Measurements from ENCODE around the gene RGL2. TPM values are rescaled to one million over a fixed set of nuclear protein-coding genes. Genes with fewer than 3 reads are reported as not detected.

RGL2 gene
- total and polyA plus RNA-seq, 2 of the 13 experiments (the other 11 are each of a cell fraction or from before 2014, with no cell fraction given) = 22.9 to 47.4 TPM

DNA sequence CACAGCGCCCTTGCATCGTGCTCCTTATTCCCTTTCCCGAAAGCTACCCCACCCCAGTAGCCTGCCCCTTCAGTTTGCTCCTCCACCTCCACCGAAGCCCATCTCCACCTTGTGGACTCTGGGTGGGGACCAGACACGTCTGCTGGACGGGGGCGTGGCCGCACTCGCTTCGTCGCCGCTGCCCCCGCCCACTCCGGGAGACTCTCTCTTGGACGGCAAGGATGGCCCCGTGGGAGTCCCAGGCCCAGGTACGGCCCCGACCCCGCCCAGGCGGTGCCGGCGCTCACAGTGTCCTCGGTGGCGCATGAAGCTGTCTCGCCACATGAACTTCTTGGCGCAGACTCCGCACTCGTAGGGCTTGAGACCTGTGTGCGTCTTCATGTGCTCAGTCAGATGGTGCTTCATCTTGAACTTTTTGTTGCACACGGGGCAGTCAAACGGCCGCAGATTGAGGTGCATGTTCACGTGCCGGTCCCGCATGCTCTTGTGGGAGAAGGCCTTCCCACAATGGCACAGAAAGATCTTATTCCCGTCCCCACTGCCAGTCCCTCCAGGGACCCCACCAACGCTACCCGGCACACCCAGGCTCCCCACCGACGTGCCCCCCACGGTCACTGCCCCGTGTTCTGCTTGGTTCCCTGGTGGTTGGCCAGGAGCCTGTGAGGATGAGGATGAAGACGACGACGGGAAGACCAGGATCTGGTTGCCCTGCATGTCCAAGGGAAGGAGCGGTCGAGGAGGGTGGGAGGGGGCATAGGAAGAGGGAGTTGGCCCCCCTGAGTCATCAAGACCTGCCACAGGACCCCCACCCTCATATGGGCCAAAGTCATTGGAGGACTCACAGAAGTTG is 16.4 kb upstream of the RGL2 start:
- in situ Hi-C loops (cut with HindIII; ENCODE audit: extremely low pct_ligation_motif_present, low pct_unique_long_range_greater_than_20kb) = no loop called here
- Histone ChIP-seq H2AFZ (ENCODE audit: low read length) (no peak overlapping the region), H3K4me2 (ENCODE audit: low read depth, low read length) (0 out of 2 replicates have a peak overlapping the region, but pooled peaks have one; percentile 94), H3K36me3 (replicated peaks in 1 of 2; ENCODE audit: control insufficient read depth in 1 of 2, insufficient read depth in 2 of 2, low read length in 2 of 2) (peaks cover 5 to 17% of the 10 kb centered on the region in 2 experiments), H3K9me3 (ENCODE audit: low read length) (no peaks in the 10 kb centered on the region), H3K4me1 (ENCODE audit: insufficient read depth, low read length) (peaks cover 44% of the 10 kb centered on the region), H3K27ac (ENCODE audit: extremely low read length, insufficient read depth, low read length) (peak overlapping the region; percentile 83), H3K79me2 (ENCODE audit: insufficient read depth, low read length) (peaks cover 20% of the 10 kb centered on the region), H3K27me3 (ENCODE audit: control insufficient read depth in 1 of 2, insufficient read depth in 2 of 2, low read length in 2 of 2) (no peaks in the 10 kb centered on the region; a peak in 1 of 5 replicates), H3K4me3 (replicated peaks in 1 of 3; ENCODE audit: insufficient read depth in 1 of 3, low read depth in 2 of 3, low read length in 3 of 3) (peak overlapping the region in 1 of 3 experiments; percentile 98; a peak in 2 of 6 replicates), H3K9ac (ENCODE audit: insufficient read depth, low read depth, low read length) (no peak overlapping the region), H4K20me1 (ENCODE audit: insufficient read depth, low read length) (peaks cover 3% of the 10 kb centered on the region; the same call in 1 of the 2 replicates)
- no TSS peak for BruUV-seq (replicated peaks)
- intact Hi-C loops (cut with micrococcal nuclease; ENCODE audit: unreplicated experiment) = loop anchor here (5.0 kb wide), 1 partner anchor 43 kb away; the partner anchor contains the start of genes RPS18 and VPS52
- 92% methylated on average over 47 of the region's 47 CpGs for WGBS (ENCODE audit: low lambda C conversion rate)
- ATAC-seq (no peak), DNase-seq (ENCODE audit: low spot score) (no peak), FAIRE-seq (no peak)
- ChIA-PET CTCF (ENCODE audit: low intra/inter-chr PET ratio, low total read pairs) (no interaction called here), POLR2A (no interaction called here)
- TF ChIP-seq POLR2AphosphoS2 (IDR thresholded peaks at IDR 0.05; ENCODE audit: low read depth, low read length) (no peak), ZNF501 (CRISPR knock-in tag; IDR thresholded peaks at IDR 0.05) (0 out of 2 replicates have a peak, but pooled peaks have one; percentile 38), ATF1 (CRISPR knock-in tag; IDR thresholded peaks at IDR 0.05) (no peak), ZBTB38 (CRISPR knock-in tag; IDR thresholded peaks at IDR 0.05) (0 out of 2 replicates have a peak, but pooled peaks have one; percentile 23), MIER2 (CRISPR knock-in tag; IDR thresholded peaks at IDR 0.05) (no peak), AGO1 (IDR thresholded peaks at IDR 0.05; ENCODE audit: low read depth, low read length, poor library complexity, severe bottlenecking) (peak; percentile 93), XRCC5 (optimal IDR thresholded peaks at IDR 0.05; ENCODE audit: low read length) (no peak), NR3C1 (CRISPR knock-in tag; IDR thresholded peaks at IDR 0.05) (no peak)
- TF ChIP-seq, protein P1, sequence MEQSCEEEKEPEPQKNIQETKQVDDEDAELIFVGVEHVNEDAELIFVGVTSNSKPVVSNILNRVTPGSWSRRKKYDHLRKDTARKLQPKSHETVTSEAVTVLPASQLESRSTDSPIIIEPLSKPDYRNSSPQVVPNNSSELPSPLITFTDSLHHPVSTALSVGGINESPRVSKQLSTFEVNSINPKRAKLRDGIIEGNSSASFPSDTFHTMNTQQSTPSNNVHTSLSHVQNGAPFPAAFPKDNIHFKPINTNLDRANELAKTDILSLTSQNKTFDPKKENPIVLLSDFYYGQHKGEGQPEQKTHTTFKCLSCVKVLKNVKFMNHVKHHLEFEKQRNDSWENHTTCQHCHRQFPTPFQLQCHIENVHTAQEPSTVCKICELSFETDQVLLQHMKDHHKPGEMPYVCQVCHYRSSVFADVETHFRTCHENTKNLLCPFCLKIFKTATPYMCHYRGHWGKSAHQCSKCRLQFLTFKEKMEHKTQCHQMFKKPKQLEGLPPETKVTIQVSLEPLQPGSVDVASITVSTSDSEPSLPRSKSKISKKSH (CRISPR knock-in tag; IDR thresholded peaks at IDR 0.05; ENCODE audit: borderline replicate concordance) = 0 out of 2 replicates have a peak, but pooled peaks have one; percentile 38
- TF ChIP-seq, protein P2, sequence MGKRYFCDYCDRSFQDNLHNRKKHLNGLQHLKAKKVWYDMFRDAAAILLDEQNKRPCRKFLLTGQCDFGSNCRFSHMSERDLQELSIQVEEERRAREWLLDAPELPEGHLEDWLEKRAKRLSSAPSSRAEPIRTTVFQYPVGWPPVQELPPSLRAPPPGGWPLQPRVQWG (CRISPR knock-in tag; IDR thresholded peaks at IDR 0.05; ENCODE audit: borderline replicate concordance, low read depth) = no peak
- TF ChIP-seq, protein P3, sequence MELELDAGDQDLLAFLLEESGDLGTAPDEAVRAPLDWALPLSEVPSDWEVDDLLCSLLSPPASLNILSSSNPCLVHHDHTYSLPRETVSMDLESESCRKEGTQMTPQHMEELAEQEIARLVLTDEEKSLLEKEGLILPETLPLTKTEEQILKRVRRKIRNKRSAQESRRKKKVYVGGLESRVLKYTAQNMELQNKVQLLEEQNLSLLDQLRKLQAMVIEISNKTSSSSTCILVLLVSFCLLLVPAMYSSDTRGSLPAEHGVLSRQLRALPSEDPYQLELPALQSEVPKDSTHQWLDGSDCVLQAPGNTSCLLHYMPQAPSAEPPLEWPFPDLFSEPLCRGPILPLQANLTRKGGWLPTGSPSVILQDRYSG (CRISPR knock-in tag; IDR thresholded peaks at IDR 0.05) = no peak
- TF ChIP-seq, protein P4, sequence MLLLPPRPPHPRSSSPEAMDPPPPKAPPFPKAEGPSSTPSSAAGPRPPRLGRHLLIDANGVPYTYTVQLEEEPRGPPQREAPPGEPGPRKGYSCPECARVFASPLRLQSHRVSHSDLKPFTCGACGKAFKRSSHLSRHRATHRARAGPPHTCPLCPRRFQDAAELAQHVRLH (CRISPR knock-in tag; IDR thresholded peaks at IDR 0.05; ENCODE audit: borderline replicate concordance, low read depth) = no peak
- TF ChIP-seq, protein P5, sequence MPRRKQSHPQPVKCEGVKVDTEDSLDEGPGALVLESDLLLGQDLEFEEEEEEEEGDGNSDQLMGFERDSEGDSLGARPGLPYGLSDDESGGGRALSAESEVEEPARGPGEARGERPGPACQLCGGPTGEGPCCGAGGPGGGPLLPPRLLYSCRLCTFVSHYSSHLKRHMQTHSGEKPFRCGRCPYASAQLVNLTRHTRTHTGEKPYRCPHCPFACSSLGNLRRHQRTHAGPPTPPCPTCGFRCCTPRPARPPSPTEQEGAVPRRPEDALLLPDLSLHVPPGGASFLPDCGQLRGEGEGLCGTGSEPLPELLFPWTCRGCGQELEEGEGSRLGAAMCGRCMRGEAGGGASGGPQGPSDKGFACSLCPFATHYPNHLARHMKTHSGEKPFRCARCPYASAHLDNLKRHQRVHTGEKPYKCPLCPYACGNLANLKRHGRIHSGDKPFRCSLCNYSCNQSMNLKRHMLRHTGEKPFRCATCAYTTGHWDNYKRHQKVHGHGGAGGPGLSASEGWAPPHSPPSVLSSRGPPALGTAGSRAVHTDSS (CRISPR knock-in tag; conservative IDR thresholded peaks at IDR 0.05) = no peak

All from HepG2 (cell line).